ENCODE results near the gene NF1. TPM values are rescaled to one million over a fixed set of nuclear protein-coding genes. Genes with fewer than 3 reads are reported as not detected.
"Not testable (repeated sequence)": the region's sequence is repeated elsewhere in the genome, so short reads cannot be mapped to it uniquely, and the experiment has no call there.

Gene NF1
- total RNA-seq, 1 experiment from 2014 or later: 16.4 TPM

- no peak overlapping the region for H3K4me3 ChIP-seq (ENCODE audit: low read length)
- H3K9me2 ChIP-seq (replicated peaks; ENCODE audit: low read length): no peaks in the 10 kb centered on the region
- H3K9ac ChIP-seq (ENCODE audit: low read length): no peak overlapping the region
- ChIA-PET POLR2A (ENCODE audit: unreplicated experiment) (no interaction called here), CTCF (no interaction called here)
- no peaks in the 10 kb centered on the region for H4K20me1 ChIP-seq (ENCODE audit: low read length)
- DNase-seq: peak; percentile 28
- H3K79me2 ChIP-seq (ENCODE audit: low read length): no peaks in the 10 kb centered on the region
- H3F3A ChIP-seq (ENCODE audit: low read length, unreplicated experiment): no peaks in the 10 kb centered on the region
- TF ChIP-seq CTCF (conservative IDR thresholded peaks at IDR 0.05; ENCODE audit: low read depth, low read length): no peak
- TF ChIP-seq EZH2phosphoT487 (IDR thresholded peaks at IDR 0.05; ENCODE audit: borderline replicate concordance, low read length): no peak
- TF ChIP-seq EZH2 (IDR thresholded peaks at IDR 0.05; ENCODE audit: low read length, unreplicated experiment): no peak
- no peak overlapping the region for H3K27ac ChIP-seq (ENCODE audit: low read length)
- intact Hi-C loops (cut with micrococcal nuclease): no loop called here
- no peak overlapping the region for H2AFZ ChIP-seq (ENCODE audit: low read length)
- H3K27me3 ChIP-seq (ENCODE audit: low read length): no peaks in the 10 kb centered on the region
- no peaks in the 10 kb centered on the region for H3K9me3 ChIP-seq (ENCODE audit: low read length)
- H3K4me1 ChIP-seq (ENCODE audit: insufficient read depth, low read length): peaks cover 23% of the 10 kb centered on the region
- H3K36me3 ChIP-seq (ENCODE audit: low read depth, low read length): no peaks in the 10 kb centered on the region
- ATAC-seq: no peak
- no TSS peak for BruUV-seq (replicated peaks)
- no peak overlapping the region for H3K4me2 ChIP-seq (ENCODE audit: low read length)
These were observed 234.4 kb downstream of the NF1 start for GRCh38 chr17:31329221-31329620.

- DNase-seq: no peak
- BruUV-seq (replicated peaks): no TSS peak
- Histone ChIP-seq H3K27me3 (ENCODE audit: low read length) (no peaks in the 10 kb centered on the region), H3K9ac (ENCODE audit: low read length) (no peak overlapping the region), H3K79me2 (ENCODE audit: low read length) (no peaks in the 10 kb centered on the region), H3K9me2 (replicated peaks; ENCODE audit: low read length) (no peaks in the 10 kb centered on the region), H3F3A (ENCODE audit: low read length, unreplicated experiment) (no peaks in the 10 kb centered on the region), H3K36me3 (ENCODE audit: low read depth, low read length) (no peaks in the 10 kb centered on the region; the same call in 1 of the 2 replicates), H4K20me1 (ENCODE audit: low read length) (no peaks in the 10 kb centered on the region), H3K4me3 (ENCODE audit: low read length) (no peak overlapping the region), H3K9me3 (ENCODE audit: low read length) (no peaks in the 10 kb centered on the region), H3K4me2 (ENCODE audit: low read length) (no peak overlapping the region), H3K4me1 (ENCODE audit: insufficient read depth, low read length) (no peaks in the 10 kb centered on the region), H3K27ac (ENCODE audit: low read length) (no peak overlapping the region), H2AFZ (ENCODE audit: low read length) (no peak overlapping the region)
- POLR2A ChIA-PET (ENCODE audit: unreplicated experiment): no interaction called here
- CTCF ChIA-PET: no interaction called here
- no peak for ATAC-seq
- TF ChIP-seq CTCF (conservative IDR thresholded peaks at IDR 0.05; ENCODE audit: low read depth, low read length) (no peak), EZH2 (IDR thresholded peaks at IDR 0.05; ENCODE audit: low read length, unreplicated experiment) (no peak), EZH2phosphoT487 (IDR thresholded peaks at IDR 0.05; ENCODE audit: borderline replicate concordance, low read length) (no peak)
- intact Hi-C loops (cut with micrococcal nuclease): no loop called here
These were observed 245.3 kb downstream of the NF1 start for GRCh38 chr17:31339906-31340661.

GRCh38 chr17:31345191-31345747 is 250.5 kb downstream of the NF1 start:
- CTCF ChIA-PET; ATAC-seq; BruUV-seq (replicated peaks): not testable (repeated sequence)

More at GRCh38 chr17:31345191-31345747, 250.5 kb downstream of the NF1 start:
- H3K4me2 ChIP-seq (ENCODE audit: low read length); DNase-seq; H3K4me3 ChIP-seq (ENCODE audit: low read length); H2AFZ ChIP-seq (ENCODE audit: low read length); H4K20me1 ChIP-seq (ENCODE audit: low read length); H3K9me3 ChIP-seq (ENCODE audit: low read length); H3K27ac ChIP-seq (ENCODE audit: low read length); H3K36me3 ChIP-seq (ENCODE audit: low read depth, low read length); H3K79me2 ChIP-seq (ENCODE audit: low read length); POLR2A ChIA-PET (ENCODE audit: unreplicated experiment); H3K4me1 ChIP-seq (ENCODE audit: insufficient read depth, low read length); intact Hi-C loops (cut with micrococcal nuclease); H3K9me2 ChIP-seq (replicated peaks; ENCODE audit: low read length); H3F3A ChIP-seq (ENCODE audit: low read length, unreplicated experiment); H3K9ac ChIP-seq (ENCODE audit: low read length); H3K27me3 ChIP-seq (ENCODE audit: low read length): not testable (repeated sequence)

Data from PC-3 (cell line).